ENCODE results near the gene WNK2.

Gene WNK2

GRCh38 chr9:93185266-93186214 lies 1.6 kb downstream of the WNK2 start:
- peak in 3 of 58 donors; percentile 26 to 61 (median 27) for DNase-seq

- DNase-seq: peak in 1 of 58 donors; percentile 12
These were observed 2.4 kb downstream of the WNK2 start for GRCh38 chr9:93186215-93186945.

- peak in 8 of 58 donors; percentile 11 to 66 (median 24) for DNase-seq
These were observed 3.1 kb downstream of the WNK2 start for GRCh38 chr9:93187047-93187446.

GRCh38 chr9:93187574-93187973 lies 3.6 kb downstream of the WNK2 start:
- DNase-seq: no peak

- DNase-seq: no peak
These were observed 4.8 kb downstream of the WNK2 start for GRCh38 chr9:93188426-93189368.

- DNase-seq: no peak
These were observed 5.6 kb downstream of the WNK2 start for GRCh38 chr9:93189369-93190132.

GRCh38 chr9:93190133-93190525 lies 6.2 kb downstream of the WNK2 start:
- DNase-seq: no peak

GRCh38 chr9:93190656-93191353 lies 6.9 kb downstream of the WNK2 start:
- DNase-seq: no peak

- DNase-seq: no peak
These were observed 7.4 kb downstream of the WNK2 start for GRCh38 chr9:93191354-93191660.

GRCh38 chr9:93192721-93193387 lies 8.9 kb downstream of the WNK2 start:
- DNase-seq: no peak

GRCh38 chr9:93193388-93194220 lies 9.7 kb downstream of the WNK2 start:
- peak in 12 of 58 donors; percentile 17 to 64 (median 22) for DNase-seq

GRCh38 chr9:93194221-93194625 lies 10.3 kb downstream of the WNK2 start:
- no peak for DNase-seq

- no peak for DNase-seq
These were observed 10.7 kb downstream of the WNK2 start for GRCh38 chr9:93194641-93195040.

- DNase-seq: no peak
These were observed 12.4 kb downstream of the WNK2 start for GRCh38 chr9:93196096-93197055.

- no peak for DNase-seq
These were observed 13.7 kb downstream of the WNK2 start for GRCh38 chr9:93197670-93198069.

GRCh38 chr9:93198117-93198837 lies 14.3 kb downstream of the WNK2 start:
- peak in 1 of 58 donors; percentile 21 for DNase-seq

Measured in anterior cingulate cortex (tissue), 58 donors.